A549 treated with AZD9567 at 1 μM for 4 hours (cell line): Measurements from ENCODE around the gene TBPL2. TPM values are rescaled to one million over a fixed set of nuclear protein-coding genes. Genes with fewer than 3 reads are reported as not detected.

Source experiments
- total RNA-seq: library from RNA; stranded (reverse); fragments of 200-300 nt; extraction: Qiagen RNA extraction; gene quantifications from 5 replicates; pipeline ENCODE4 v1.2.3, GENCODE V29; 2022; ENCODE audit not compliant: insufficient read depth

The TBPL2 gene
- total RNA-seq, result not detected in 5 replicates

GRCh38 chr14:55440385-55440784, at the start of gene TBPL2:
Gene TBPL2 (minus strand): TSS chr14:55440616. CDS start chr14:55440449, 167 bp downstream.

GRCh38 chr14:55411426-55412389, 28.7 kb downstream of the TBPL2 start, which contains the start of gene ATG14:
Gene ATG14 (minus strand): TSS chr14:55411830. CDS start chr14:55411822, 8 bp downstream.

Other genes starting within 250 kb of the TBPL2 start
- 25.1 to 35.8 TPM (median 29.5 TPM) in 5 replicates for gene DLGAP5, start 249.0 kb downstream of the TBPL2 start, total RNA-seq
- gene FBXO34, start 169.2 kb downstream of the TBPL2 start, total RNA-seq, result 11.8 to 18.1 TPM (median 15.0 TPM) in 5 replicates
- gene ATG14, start 28.8 kb downstream of the TBPL2 start, total RNA-seq, result 4.8 to 5.5 TPM (median 5.2 TPM) in 5 replicates
- gene KTN1, start 139.6 kb upstream of the TBPL2 start, total RNA-seq, result 88.1 to 150 TPM (median 103 TPM) in 5 replicates